A549 treated with RU486 at 1 μM for 4 hours (cell line): ENCODE data around the gene U2AF2. TPM values are rescaled to one million over a fixed set of nuclear protein-coding genes. Genes with fewer than 3 reads are reported as not detected.

Experiments used
- total RNA-seq: library from RNA; stranded (reverse); fragments of 200-300 nt; extraction: Qiagen RNA extraction; gene quantifications from 5 replicates; pipeline ENCODE4 v1.2.3, GENCODE V29; 2022; ENCODE audit warnings: low read depth

U2AF2 gene
- 265 to 295 TPM (median 292 TPM) in 5 replicates for total RNA-seq

GRCh38 chr19:55654868-55655647 lies at the start of gene U2AF2:
Gene U2AF2, plus strand, starts transcription at chr19:55655035. Its CDS starts 70 bp downstream, at chr19:55655105.

GRCh38 chr19:55605637-55606470 lies 49.0 kb upstream of the U2AF2 start, which contains the start of gene ZNF865:
Gene ZNF865, plus strand, starts transcription at chr19:55605647. Its CDS starts 7,972 bp downstream, at chr19:55613619.

GRCh38 chr19:55624109-55625003 lies 30.5 kb upstream of the U2AF2 start, which contains the start of gene ZNF784:
Gene ZNF784, minus strand, starts transcription at chr19:55624566. Its CDS starts 5 bp downstream, at chr19:55624561.

GRCh38 chr19:55640577-55641425 lies 14.0 kb upstream of the U2AF2 start, which contains the start of gene ZNF580:
Gene ZNF580, plus strand, starts transcription at chr19:55641002. Its CDS starts 1,507 bp downstream, at chr19:55642509.

GRCh38 chr19:55643003-55643886 lies 11.6 kb upstream of the U2AF2 start, which contains the start of gene ZNF581:
Gene ZNF581, plus strand, starts transcription at chr19:55643649. Its CDS starts 923 bp downstream, at chr19:55644572.

GRCh38 chr19:55647732-55648584 lies 6.9 kb upstream of the U2AF2 start, which contains the start of gene CCDC106:
Gene CCDC106, plus strand, starts transcription at chr19:55648212. Its CDS starts 835 bp downstream, at chr19:55649047.

GRCh38 chr19:55674841-55675660 lies 20.2 kb downstream of the U2AF2 start, which contains the start of gene EPN1:
Gene EPN1, plus strand, starts transcription at chr19:55675226. Its CDS starts 3,402 bp downstream, at chr19:55678628.

Other genes starting within 250 kb of the U2AF2 start
- 361 to 580 TPM (median 509 TPM) in 5 replicates for gene UBE2S, start 247.2 kb upstream of the U2AF2 start, total RNA-seq
- gene SHISA7, start 211.7 kb upstream of the U2AF2 start, total RNA-seq, result 0.02 TPM in 1 of 5 replicates, not detected in the others
- 54.3 to 66.1 TPM (median 59.7 TPM) in 5 replicates for gene ISOC2, start 193.4 kb upstream of the U2AF2 start, total RNA-seq
- not detected in 5 replicates for gene C19orf85, start 190.3 kb upstream of the U2AF2 start, total RNA-seq
- gene ZNF628, start 178.4 kb upstream of the U2AF2 start, total RNA-seq, result 4.1 to 8.9 TPM (median 8.1 TPM) in 5 replicates
- gene NAT14, start 169.8 kb upstream of the U2AF2 start, total RNA-seq, result 35.9 to 69.5 TPM (median 57.9 TPM) in 5 replicates
- 0.54 to 1.2 TPM (median 0.95 TPM) in 5 replicates for gene SSC5D, start 166.6 kb upstream of the U2AF2 start, total RNA-seq
- 1.4 to 2.7 TPM (median 2.3 TPM) in 5 replicates for gene SBK2, start 117.9 kb upstream of the U2AF2 start, total RNA-seq
- 1.4 to 2.0 TPM (median 1.7 TPM) in 5 replicates for gene SBK3, start 109.5 kb upstream of the U2AF2 start, total RNA-seq
- 17.5 to 33.5 TPM (median 31.6 TPM) in 5 replicates for gene ZNF579, start 74.2 kb upstream of the U2AF2 start, total RNA-seq
- 22.4 to 26.6 TPM (median 25.4 TPM) in 5 replicates for gene FIZ1, start 55.5 kb upstream of the U2AF2 start, total RNA-seq
- gene ZNF524, start 54.7 kb upstream of the U2AF2 start, total RNA-seq, result 12.9 to 20.5 TPM (median 17.4 TPM) in 5 replicates
- 7.3 to 16.1 TPM (median 12.2 TPM) in 5 replicates for gene ZNF865, start 49.4 kb upstream of the U2AF2 start, total RNA-seq
- gene ZNF784, start 30.5 kb upstream of the U2AF2 start, total RNA-seq, result 4.6 to 6.7 TPM (median 6.5 TPM) in 5 replicates
- 29.8 to 60.8 TPM (median 53.2 TPM) in 5 replicates for gene ZNF580, start 14.0 kb upstream of the U2AF2 start, total RNA-seq
- 35.3 to 52.1 TPM (median 49.6 TPM) in 5 replicates for gene ZNF581, start 11.4 kb upstream of the U2AF2 start, total RNA-seq
- gene CCDC106, start 6.8 kb upstream of the U2AF2 start, total RNA-seq, result 15.2 to 19.9 TPM (median 19.1 TPM) in 5 replicates
- 123 to 213 TPM (median 191 TPM) in 5 replicates for gene EPN1, start 20.2 kb downstream of the U2AF2 start, total RNA-seq
- gene NLRP9, start 83.4 kb downstream of the U2AF2 start, total RNA-seq, result not detected in 5 replicates
- 0.22 to 0.86 TPM (median 0.56 TPM) in 5 replicates for gene RFPL4A, start 104.1 kb downstream of the U2AF2 start, total RNA-seq
- gene RFPL4AL1, start 114.1 kb downstream of the U2AF2 start, total RNA-seq, result not detected in 5 replicates
- gene NLRP11, start 177.0 kb downstream of the U2AF2 start, total RNA-seq, result 0.06 TPM in 1 of 5 replicates, not detected in the others
- not detected in 5 replicates for gene NLRP4, start 181.5 kb downstream of the U2AF2 start, total RNA-seq